IMR-90 (cell line): Measurements from ENCODE around the gene EDEM1. TPM values are rescaled to one million over a fixed set of nuclear protein-coding genes. Genes with fewer than 3 reads are reported as not detected.

Experiments used
- ATAC-seq: fragments of 200-7000 bp; cut with Tn5 transposase; 2 replicates; pipeline ENCODE4 v1.9.1; 2020; ENCODE audit warnings: low read depth, mild to moderate bottlenecking, moderate library complexity
- BruUV-seq: library from RNA; stranded (reverse); fragments of 400-500 nt; replicated peaks from 2 replicates; lab custom pipeline; 2021; lab: Mats Ljungman, UMichigan
- CTCF ChIA-PET: fragments of 300-600 bp; formaldehyde crosslinking; extraction: SDS; loops from one replicate; lab custom pipeline; 2021; ENCODE audit warnings: antibody characterized with exemption; lab: Yijun Ruan, JAX
- POLR2A ChIA-PET: fragments of 300-600 bp; sonication (Branson Sonifier 250); formaldehyde crosslinking; loops from one replicate; lab custom pipeline; 2022; ENCODE audit warnings: antibody characterized with exemption; ENCODE audit not compliant: unreplicated experiment; lab: Charles Lee
- DNase-seq: peaks from one replicate; pipeline ENCODE4 v3.0.0; 2013
- H2AFZ ChIP-seq: replicated peaks from 2 replicates; pipeline ENCODE3; 2013; ENCODE audit warnings: low read length, mild to moderate bottlenecking; ENCODE audit not compliant: poor library complexity
- H2AK5ac ChIP-seq: 2 replicates; pipeline ENCODE4 v1.6.1; 2013; ENCODE audit warnings: low read depth, low read length, inconsistent platforms
- H2AK9ac ChIP-seq: replicated peaks from 2 replicates; pipeline ENCODE3; 2013; ENCODE audit warnings: mild to moderate bottlenecking, low read depth, low read length, moderate library complexity; ENCODE audit not compliant: poor library complexity
- H2BK120ac ChIP-seq: 2 replicates; pipeline ENCODE4 v1.6.1; 2013; ENCODE audit warnings: low read depth, low read length, inconsistent platforms
- H2BK15ac ChIP-seq: 3 replicates; pipeline ENCODE4 v1.6.1; 2013; ENCODE audit warnings: low read depth, low read length, inconsistent platforms
- H2BK20ac ChIP-seq: 2 replicates; pipeline ENCODE4 v1.6.1; 2013; ENCODE audit warnings: low read depth, mild to moderate bottlenecking, inconsistent platforms, low read length, moderate library complexity
- H2BK5ac ChIP-seq: 2 replicates; pipeline ENCODE4 v1.6.1; 2013; ENCODE audit warnings: mild to moderate bottlenecking, low read depth, low read length, inconsistent platforms; ENCODE audit not compliant: poor library complexity, severe bottlenecking
- H3K14ac ChIP-seq: replicated peaks from 2 replicates; pipeline ENCODE4 v1.6.1; 2013; ENCODE audit warnings: low read depth, low read length, inconsistent platforms
- H3K18ac ChIP-seq: 2 replicates; pipeline ENCODE4 v1.6.1; 2013; ENCODE audit warnings: low read depth, low read length, control low read depth
- H3K23ac ChIP-seq: 2 replicates; pipeline ENCODE4 v1.6.1; 2013; ENCODE audit warnings: low read depth, low read length, inconsistent platforms
- H3K27ac ChIP-seq: 2 replicates; pipeline ENCODE4 v1.5.1; 2013; ENCODE audit warnings: mild to moderate bottlenecking, control low read depth, low read length; ENCODE audit not compliant: insufficient read depth
- H3K27me3 ChIP-seq: 2 replicates; pipeline ENCODE4 v1.6.1; 2013; ENCODE audit warnings: low read length; ENCODE audit not compliant: control insufficient read depth, insufficient read depth
- H3K36me3 ChIP-seq: 2 replicates; pipeline ENCODE4 v1.6.1; 2013; ENCODE audit warnings: low read length, mixed read lengths; ENCODE audit not compliant: control insufficient read depth, insufficient read depth
- H3K4ac ChIP-seq: 2 replicates; pipeline ENCODE4 v1.6.1; 2013; ENCODE audit warnings: low read depth, low read length, inconsistent platforms
- H3K4me1 ChIP-seq: 2 replicates; pipeline ENCODE4 v1.6.1; 2013; ENCODE audit warnings: low read length, mixed read lengths; ENCODE audit not compliant: control insufficient read depth, insufficient read depth
- H3K4me2 ChIP-seq: 2 replicates; pipeline ENCODE4 v1.6.1; 2013; ENCODE audit warnings: low read depth, mild to moderate bottlenecking, control low read depth, low read length, moderate library complexity
- H3K4me3 ChIP-seq: 2 replicates; pipeline ENCODE4 v1.5.1; 2013; ENCODE audit warnings: low read depth, mild to moderate bottlenecking, control low read depth, low read length, moderate library complexity; ENCODE audit not compliant: insufficient read depth
- H3K56ac ChIP-seq: 2 replicates; pipeline ENCODE4 v1.6.1; 2013; ENCODE audit warnings: low read length, inconsistent platforms; ENCODE audit not compliant: insufficient read depth; ENCODE audit errors: extremely low read depth
- H3K79me1 ChIP-seq, 2 experiments: 2 replicates each; pipeline ENCODE4 v1.6.1; 2013; ENCODE audit warnings: low read length in 2 of 2, inconsistent platforms in 1 of 2, low read depth in 1 of 2
- H3K9ac ChIP-seq: 2 replicates; pipeline ENCODE4 v1.6.1; 2013; ENCODE audit warnings: low read depth, low read length, control low read depth
- H3K9me1 ChIP-seq: 2 replicates; pipeline ENCODE4 v1.6.1; 2013; ENCODE audit warnings: low read length, inconsistent platforms; ENCODE audit not compliant: insufficient read depth
- H3K9me3 ChIP-seq: 2 replicates; pipeline ENCODE4 v1.6.1; 2013; ENCODE audit warnings: low read length; ENCODE audit not compliant: control insufficient read depth, insufficient read depth
- H4K20me1 ChIP-seq: 2 replicates; pipeline ENCODE4 v1.6.1; 2013; ENCODE audit warnings: low read length, inconsistent platforms; ENCODE audit not compliant: insufficient read depth
- H4K5ac ChIP-seq: 2 replicates; pipeline ENCODE4 v1.6.1; 2013; ENCODE audit warnings: mild to moderate bottlenecking, low read depth, low read length, control low read depth
- H4K8ac ChIP-seq, 2 experiments: 2 replicates each; pipeline ENCODE4 v1.6.1; 2013; ENCODE audit warnings: low read depth in 2 of 2, low read length in 2 of 2, control low read depth in 1 of 2, inconsistent platforms in 1 of 2
- H4K91ac ChIP-seq: 2 replicates; pipeline ENCODE4 v1.6.1; 2013; ENCODE audit warnings: low read depth, low read length, inconsistent platforms; ENCODE audit not compliant: insufficient read depth
- CEBPB ChIP-seq: IDR thresholded peaks from 2 replicates; pipeline ENCODE4 v1.6.1; 2012; ENCODE audit warnings: low read depth, low read length, improper control_type of control experiment
- WGBS, 2 experiments: methylation state at CpG; one replicate each; pipeline versions ENCODE4 v1.1.5 to v1.1.7; 2013; ENCODE audit warnings: missing lambda C conversion rate in 2 of 2; ENCODE audit not compliant: insufficient read length in 1 of 2; ENCODE audit errors: extremely low coverage in 2 of 2; 5-methylcytosine and 5-hydroxymethylcytosine counted together
- dilution Hi-C: fragments of 300-500 bp; cut with HindIII; formaldehyde crosslinking; loops from one replicate; pipeline ENCODE4 v1.14.3; 2018; ENCODE audit warnings: low sequenced_read_pairs; ENCODE audit not compliant: unreplicated experiment
- in situ Hi-C: fragments of 300-500 bp; cut with MboI; formaldehyde crosslinking; loops from 3 replicates; pipeline ENCODE4 v1.14.3; 2019; ENCODE audit warnings: low sequenced_read_pairs, inconsistent platforms, mixed read lengths
- intact Hi-C: fragments of 100-400 bp; cut with micrococcal nuclease; formaldehyde crosslinking; loops from 2 replicates; pipeline ENCODE4 v1.10.0; 2022
- polyA plus RNA-seq, 3 experiments: library from polyadenylated mRNA; depleted of rRNA; stranded (reverse); fragments of >200 nt; gene quantifications; 2 replicates each; pipeline ENCODE4 v1.2.3, GENCODE V29; 2012; ENCODE audit warnings: low replicate concordance in 1 of 3
- total RNA-seq: library from RNA; depleted of rRNA; stranded (reverse); fragments of >200 nt; gene quantifications from 2 replicates; pipeline ENCODE4 v1.2.3, GENCODE V29; 2012
- TF ChIP-seq, protein P1 (sequence below): conservative IDR thresholded peaks from 2 replicates; pipeline ENCODE4 v1.5.1; 2012; ENCODE audit warnings: mild to moderate bottlenecking, low read depth, low read length, improper control_type of control experiment

EDEM1 gene
- total and polyA plus RNA-seq, 2 of the 4 experiments (the other 2 are of a cell fraction), result 23.5 to 27.0 TPM

DNA sequence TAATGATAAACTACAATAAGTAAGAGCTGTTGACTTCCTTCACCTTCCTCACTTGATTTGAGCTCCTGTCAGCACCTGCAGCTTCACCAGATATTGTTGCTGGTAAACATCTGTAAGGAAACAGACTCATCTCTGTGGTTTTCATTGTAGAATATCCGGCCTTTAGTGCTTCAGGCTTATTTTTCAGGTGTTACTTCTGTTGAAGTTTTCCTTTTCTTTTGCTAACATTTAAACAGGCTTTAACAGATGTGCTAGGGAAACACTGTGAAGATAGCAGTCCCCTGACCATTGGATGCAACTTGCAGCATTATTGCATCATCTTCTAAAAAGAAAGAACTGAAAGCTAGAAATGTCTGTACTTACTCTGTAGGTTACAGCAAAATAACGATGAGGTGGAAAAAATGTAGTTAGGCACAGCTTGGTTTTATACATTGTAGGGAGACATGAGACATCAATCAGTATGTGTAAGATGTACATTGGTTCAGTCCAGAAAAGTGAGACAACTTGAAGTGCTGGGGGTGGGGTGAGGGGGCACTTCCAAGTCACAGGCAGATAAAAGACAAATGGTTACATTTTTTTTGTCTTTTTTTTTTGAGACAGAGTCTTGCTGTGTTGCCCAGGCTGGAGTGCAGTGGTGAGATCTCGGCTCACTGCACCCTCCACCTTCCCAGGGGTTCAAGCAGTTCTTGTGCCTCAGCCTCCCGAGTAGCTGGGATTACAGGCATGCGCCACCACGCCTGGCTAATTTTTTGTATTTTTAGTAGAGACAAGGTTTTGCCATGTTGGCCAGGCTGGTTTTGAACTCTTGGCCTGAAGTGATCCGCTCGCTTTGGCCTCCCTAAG lies 10.2 kb downstream of the EDEM1 start:
- Histone ChIP-seq H4K8ac (peak overlapping the region; percentile 52 to 85; a peak in 3 of 4 replicates), H2BK20ac (peak overlapping the region; percentile 90), H3K56ac (peak overlapping the region; percentile 94), H3K9me1 (peaks cover 6% of the 10 kb centered on the region), H3K9me3 (no peaks in the 10 kb centered on the region), H2AK9ac (peak overlapping the region; percentile 35), H2BK15ac (peak overlapping the region; percentile 63; the same call in 2 of the 3 replicates), H3K18ac (peak overlapping the region; percentile 83), H3K23ac (peak overlapping the region; percentile 74; the same call in 1 of the 2 replicates), H3K4me1 (peaks cover 24% of the 10 kb centered on the region), H3K4me2 (peak overlapping the region; percentile 82), H2AFZ (no peak overlapping the region), H3K9ac (peak overlapping the region; percentile 38), H3K27me3 (no peaks in the 10 kb centered on the region), H3K79me1 (peaks cover 22 to 50% of the 10 kb centered on the region in 2 experiments), H4K91ac (peak overlapping the region; percentile 89), H4K5ac (peak overlapping the region; percentile 71), H3K14ac (peak overlapping the region; percentile 55), H2BK5ac (peak overlapping the region; percentile 96), H3K36me3 (peaks cover 19% of the 10 kb centered on the region), H2BK120ac (peak overlapping the region; percentile 88), H4K20me1 (peaks cover 4% of the 10 kb centered on the region; the same call in 1 of the 2 replicates), H3K27ac (peak overlapping the region; percentile 98), H2AK5ac (peak overlapping the region; percentile 89), H3K4ac (peak overlapping the region; percentile 95), H3K4me3 (no peak overlapping the region)
- dilution Hi-C loops, result no loop called here
- in situ Hi-C loops, result no loop called here
- TF ChIP-seq CEBPB, result peak; percentile 99
- TF ChIP-seq, protein P1, sequence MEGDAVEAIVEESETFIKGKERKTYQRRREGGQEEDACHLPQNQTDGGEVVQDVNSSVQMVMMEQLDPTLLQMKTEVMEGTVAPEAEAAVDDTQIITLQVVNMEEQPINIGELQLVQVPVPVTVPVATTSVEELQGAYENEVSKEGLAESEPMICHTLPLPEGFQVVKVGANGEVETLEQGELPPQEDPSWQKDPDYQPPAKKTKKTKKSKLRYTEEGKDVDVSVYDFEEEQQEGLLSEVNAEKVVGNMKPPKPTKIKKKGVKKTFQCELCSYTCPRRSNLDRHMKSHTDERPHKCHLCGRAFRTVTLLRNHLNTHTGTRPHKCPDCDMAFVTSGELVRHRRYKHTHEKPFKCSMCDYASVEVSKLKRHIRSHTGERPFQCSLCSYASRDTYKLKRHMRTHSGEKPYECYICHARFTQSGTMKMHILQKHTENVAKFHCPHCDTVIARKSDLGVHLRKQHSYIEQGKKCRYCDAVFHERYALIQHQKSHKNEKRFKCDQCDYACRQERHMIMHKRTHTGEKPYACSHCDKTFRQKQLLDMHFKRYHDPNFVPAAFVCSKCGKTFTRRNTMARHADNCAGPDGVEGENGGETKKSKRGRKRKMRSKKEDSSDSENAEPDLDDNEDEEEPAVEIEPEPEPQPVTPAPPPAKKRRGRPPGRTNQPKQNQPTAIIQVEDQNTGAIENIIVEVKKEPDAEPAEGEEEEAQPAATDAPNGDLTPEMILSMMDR, result no peak
- ATAC-seq (peak; percentile 25; the same call in 1 of the 2 replicates), DNase-seq (peak; percentile 73)
- ChIA-PET POLR2A (no interaction called here), CTCF (interaction anchor here (1.5 kb wide), 1 partner anchor 486 kb away, joined by 4 read pairs; no protein-coding TSS in a partner anchor)
- 90% methylated on average over 1 of the region's 8 CpGs; no CpG with 5 or more reads in 1 of the 2 experiments for WGBS, 2 experiments
- BruUV-seq, result no TSS peak
- intact Hi-C loops, result loop anchor here (2.0 to 5.0 kb wide), 2 partner anchors 75 to 215 kb away; partner anchors contain the start of gene ARL8B
